GM12801 (cell line): ENCODE measurements around the gene DHX29.

Experiments
- CTCF ChIP-seq: IDR thresholded peaks from one replicate; pipeline ENCODE4 v1.5.1; 2011; ENCODE audit warnings: control low read depth; ENCODE audit not compliant: insufficient read length; ENCODE audit errors: extremely low read depth

Gene DHX29

GRCh38 chr5:55316289-55316688, 8.8 kb upstream of the DHX29 start:
- TF ChIP-seq CTCF, result no peak

GRCh38 chr5:55313870-55314617, 6.5 kb upstream of the DHX29 start:
- no peak for TF ChIP-seq CTCF

- TF ChIP-seq CTCF, result no peak
Measured at GRCh38 chr5:55308254-55308836, 851 bp upstream of the DHX29 start.

- TF ChIP-seq CTCF, result no peak
Measured at GRCh38 chr5:55306641-55307382, 682 bp downstream of the DHX29 start.

GRCh38 chr5:55305345-55305744, 2.1 kb downstream of the DHX29 start:
- no peak for TF ChIP-seq CTCF

GRCh38 chr5:55304584-55304983, 2.9 kb downstream of the DHX29 start:
- no peak for TF ChIP-seq CTCF

GRCh38 chr5:55303238-55303690, 4.2 kb downstream of the DHX29 start:
- no peak for TF ChIP-seq CTCF
